IPS-15b (cell line): Measurements from ENCODE around the gene GPC5.
"Not testable (repeated sequence)": the region's sequence is repeated elsewhere in the genome, so short reads cannot be mapped to it uniquely, and the experiment has no call there.

ENCODE experiments used
- H3K27me3 ChIP-seq: one replicate; pipeline ENCODE4 v1.6.1; 2013; ENCODE audit warnings: low read length; ENCODE audit not compliant: control insufficient read depth, insufficient read depth
- H3K36me3 ChIP-seq: one replicate; pipeline ENCODE4 v1.6.1; 2013; ENCODE audit warnings: low read length; ENCODE audit not compliant: control insufficient read depth, insufficient read depth
- H3K4me1 ChIP-seq: one replicate; pipeline ENCODE4 v1.6.1; 2013; ENCODE audit warnings: mild to moderate bottlenecking, low read length; ENCODE audit not compliant: control insufficient read depth, insufficient read depth
- H3K4me3 ChIP-seq: one replicate; pipeline ENCODE4 v1.5.1; 2013; ENCODE audit warnings: low read depth, low read length
- H3K9ac ChIP-seq: one replicate; pipeline ENCODE4 v1.6.1; 2013; ENCODE audit warnings: low read depth, mild to moderate bottlenecking, low read length
- H3K9me3 ChIP-seq: one replicate; pipeline ENCODE4 v1.6.1; 2013; ENCODE audit warnings: mild to moderate bottlenecking, low read length; ENCODE audit not compliant: control insufficient read depth, insufficient read depth

Gene GPC5

GRCh38 chr13:92734545-92734944 lies 1336.1 kb downstream of the GPC5 start:
- Histone ChIP-seq H3K4me3 (no peak overlapping the region), H3K9me3 (no peaks in the 10 kb centered on the region), H3K4me1 (no peaks in the 10 kb centered on the region), H3K9ac (no peak overlapping the region), H3K36me3 (no peaks in the 10 kb centered on the region), H3K27me3 (no peaks in the 10 kb centered on the region)

GRCh38 chr13:92735909-92736308 lies 1337.5 kb downstream of the GPC5 start:
- Histone ChIP-seq H3K27me3 (no peaks in the 10 kb centered on the region), H3K4me3 (no peak overlapping the region), H3K9me3 (no peaks in the 10 kb centered on the region), H3K9ac (no peak overlapping the region), H3K36me3 (no peaks in the 10 kb centered on the region), H3K4me1 (no peaks in the 10 kb centered on the region)

GRCh38 chr13:92739306-92739818 lies 1340.9 kb downstream of the GPC5 start:
- Histone ChIP-seq H3K4me1 (no peaks in the 10 kb centered on the region), H3K9me3 (no peaks in the 10 kb centered on the region), H3K4me3 (no peak overlapping the region), H3K27me3 (no peaks in the 10 kb centered on the region), H3K36me3 (no peaks in the 10 kb centered on the region), H3K9ac (no peak overlapping the region)

- no peaks in the 10 kb centered on the region for H3K4me1 ChIP-seq
- no peaks in the 10 kb centered on the region for H3K27me3 ChIP-seq
- H3K36me3 ChIP-seq: no peaks in the 10 kb centered on the region
- H3K9me3 ChIP-seq: no peaks in the 10 kb centered on the region
- no peak overlapping the region for H3K4me3 ChIP-seq
- H3K9ac ChIP-seq: no peak overlapping the region
Observed at GRCh38 chr13:92743992-92744391, 1345.6 kb downstream of the GPC5 start.

GRCh38 chr13:92745258-92745657 lies 1346.8 kb downstream of the GPC5 start:
- Histone ChIP-seq H3K4me1 (no peaks in the 10 kb centered on the region), H3K9me3 (no peaks in the 10 kb centered on the region), H3K4me3 (no peak overlapping the region), H3K9ac (no peak overlapping the region), H3K36me3 (no peaks in the 10 kb centered on the region), H3K27me3 (no peaks in the 10 kb centered on the region)

- H3K9me3 ChIP-seq, H3K36me3 ChIP-seq, H3K9ac ChIP-seq, H3K4me3 ChIP-seq, H3K27me3 ChIP-seq, H3K4me1 ChIP-seq: not testable (repeated sequence)
Observed at GRCh38 chr13:92752705-92753104, 1354.3 kb downstream of the GPC5 start.

DNA sequence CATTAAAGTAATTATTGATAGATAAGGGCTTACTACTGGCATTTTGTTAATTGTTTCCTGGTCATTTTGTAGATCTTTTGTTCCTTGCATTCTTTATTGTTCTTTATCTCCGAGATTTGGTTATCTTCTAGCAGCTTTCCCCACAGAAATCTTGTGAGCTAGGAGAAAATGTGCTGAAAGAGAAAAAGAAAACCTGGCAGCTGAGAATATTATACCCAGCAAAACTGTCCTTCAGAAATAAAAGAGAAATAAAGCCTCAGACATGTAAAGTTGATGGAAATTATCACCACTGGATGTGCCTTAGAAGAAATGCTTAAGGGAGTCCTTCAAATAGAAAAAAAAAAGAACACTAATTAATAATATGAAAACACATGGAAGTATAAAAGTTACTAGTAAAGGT lies 1363.3 kb downstream of the GPC5 start:
- Histone ChIP-seq H3K27me3 (no peaks in the 10 kb centered on the region), H3K9ac (no peak overlapping the region), H3K4me3 (no peak overlapping the region), H3K4me1 (no peaks in the 10 kb centered on the region), H3K36me3 (no peaks in the 10 kb centered on the region), H3K9me3 (no peaks in the 10 kb centered on the region)

GRCh38 chr13:92767468-92767867 lies 1369.0 kb downstream of the GPC5 start:
- H3K27me3 ChIP-seq: no peaks in the 10 kb centered on the region
- no peak overlapping the region for H3K9ac ChIP-seq
- no peaks in the 10 kb centered on the region for H3K9me3 ChIP-seq
- H3K36me3 ChIP-seq: no peaks in the 10 kb centered on the region
- no peak overlapping the region for H3K4me3 ChIP-seq
- no peaks in the 10 kb centered on the region for H3K4me1 ChIP-seq

DNA sequence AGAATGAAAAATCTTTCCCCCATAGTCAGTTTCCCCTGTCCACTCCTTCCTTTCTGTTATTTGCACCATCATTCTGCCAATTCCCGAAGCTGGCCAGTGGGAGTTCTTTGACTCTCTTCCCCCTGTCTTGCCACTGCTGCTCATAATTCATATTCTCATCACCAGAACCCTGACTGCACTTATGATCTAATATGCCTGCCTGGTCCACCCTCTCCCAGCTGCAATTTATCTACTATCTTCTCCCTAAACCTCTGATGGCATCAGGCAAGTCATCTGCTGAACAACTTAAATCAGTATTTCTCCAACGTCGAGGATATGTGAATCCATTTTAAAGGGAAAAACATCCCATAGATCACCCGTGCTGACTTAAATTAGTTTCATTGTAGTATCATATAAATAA lies 1370.2 kb downstream of the GPC5 start:
- Histone ChIP-seq H3K4me3 (no peak overlapping the region), H3K9ac (no peak overlapping the region), H3K36me3 (no peaks in the 10 kb centered on the region), H3K27me3 (no peaks in the 10 kb centered on the region), H3K4me1 (no peaks in the 10 kb centered on the region), H3K9me3 (no peaks in the 10 kb centered on the region)

DNA sequence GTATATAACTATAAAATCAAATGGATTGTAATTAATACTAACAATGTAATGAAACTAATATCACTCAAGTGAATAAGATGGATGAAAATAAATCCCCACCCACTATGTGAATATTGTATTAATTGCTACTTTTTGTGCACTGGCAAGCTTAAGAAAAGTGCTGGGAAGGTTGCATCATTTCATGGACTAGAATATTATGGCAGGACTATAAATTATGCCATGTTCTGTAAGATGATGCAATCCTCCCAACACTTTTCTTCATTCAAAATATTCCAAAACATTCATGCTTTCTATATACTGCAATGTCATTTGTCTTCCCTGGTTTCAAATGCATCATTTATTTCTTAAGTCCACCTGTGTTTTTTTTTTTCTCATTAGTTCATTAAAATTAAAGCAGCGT lies 1370.6 kb downstream of the GPC5 start:
- H3K9ac ChIP-seq: no peak overlapping the region
- no peaks in the 10 kb centered on the region for H3K9me3 ChIP-seq
- H3K4me3 ChIP-seq: no peak overlapping the region
- no peaks in the 10 kb centered on the region for H3K27me3 ChIP-seq
- H3K4me1 ChIP-seq: no peaks in the 10 kb centered on the region
- no peaks in the 10 kb centered on the region for H3K36me3 ChIP-seq

- no peaks in the 10 kb centered on the region for H3K9me3 ChIP-seq
- no peaks in the 10 kb centered on the region for H3K27me3 ChIP-seq
- H3K9ac ChIP-seq: no peak overlapping the region
- no peak overlapping the region for H3K4me3 ChIP-seq
- no peaks in the 10 kb centered on the region for H3K4me1 ChIP-seq
- H3K36me3 ChIP-seq: no peaks in the 10 kb centered on the region
Observed at GRCh38 chr13:92775658-92776057, 1377.2 kb downstream of the GPC5 start.

DNA sequence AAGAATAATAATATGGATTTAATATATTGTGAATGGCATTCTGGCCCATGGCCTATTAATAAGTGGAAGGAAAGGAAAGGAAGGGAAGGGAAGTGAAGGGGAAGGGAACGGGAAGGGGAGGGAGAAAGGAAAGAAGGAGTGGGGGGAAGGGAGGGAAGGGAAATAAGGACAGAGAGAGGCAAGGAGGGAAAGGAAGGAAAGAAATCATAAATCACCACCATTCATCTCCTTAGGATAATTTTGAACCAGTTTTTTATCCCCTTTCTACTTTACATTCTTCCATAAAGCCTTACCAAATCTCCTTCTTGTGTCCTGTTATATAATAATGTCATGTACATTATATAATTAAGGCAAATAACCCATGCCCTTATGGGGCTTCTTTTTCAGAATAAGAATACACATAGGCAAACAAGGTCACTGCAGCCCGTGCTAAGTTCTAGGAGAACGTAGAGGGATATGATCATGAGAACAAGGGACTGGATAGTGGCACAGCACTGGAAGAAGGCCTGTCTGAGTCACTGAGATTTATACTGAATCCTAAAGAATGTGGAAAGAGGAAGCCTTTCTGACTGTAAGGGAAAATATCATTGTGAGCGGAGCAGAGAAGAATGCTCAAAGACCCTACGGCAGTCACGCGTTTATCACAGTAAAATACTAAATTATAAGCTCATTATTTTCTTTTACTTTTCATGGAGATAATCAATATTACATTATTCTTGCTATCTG lies 1383.7 kb downstream of the GPC5 start:
- H3K27me3 ChIP-seq: no peaks in the 10 kb centered on the region
- no peaks in the 10 kb centered on the region for H3K36me3 ChIP-seq
- no peak overlapping the region for H3K4me3 ChIP-seq
- H3K9ac ChIP-seq: no peak overlapping the region
- no peaks in the 10 kb centered on the region for H3K9me3 ChIP-seq
- H3K4me1 ChIP-seq: no peaks in the 10 kb centered on the region
